Calu3 (cell line): ENCODE measurements around the gene FSTL5. TPM values are rescaled to one million over a fixed set of nuclear protein-coding genes. Genes with fewer than 3 reads are reported as not detected.

Source experiments
- BruUV-seq: library from RNA; stranded (reverse); fragments of 400-500 nt; replicated peaks from 2 replicates; lab custom pipeline; 2021; lab: Mats Ljungman, UMichigan
- CTCF ChIA-PET: fragments of 300-600 bp; sonication (Branson Sonifier 250); formaldehyde crosslinking; loops from one replicate; lab custom pipeline; 2022; ENCODE audit warnings: antibody characterized with exemption; lab: Charles Lee
- DNase-seq: peaks from one replicate; pipeline ENCODE4 v3.0.0; 2022
- H3K27ac Mint-ChIP-seq: one replicate; pipeline ENCODE4 v1.8.0; 2022; ENCODE audit warnings: mixed read lengths; ENCODE audit not compliant: unreplicated experiment
- H3K27me3 Mint-ChIP-seq: one replicate; pipeline ENCODE4 v1.8.0; 2022; ENCODE audit warnings: mixed read lengths; ENCODE audit not compliant: unreplicated experiment
- H3K36me3 Mint-ChIP-seq: one replicate; pipeline ENCODE4 v1.8.0; 2022; ENCODE audit warnings: mild to moderate bottlenecking, moderate library complexity, mixed read lengths; ENCODE audit not compliant: insufficient read depth, unreplicated experiment
- H3K4me1 Mint-ChIP-seq: one replicate; pipeline ENCODE4 v1.8.0; 2022; ENCODE audit warnings: mild to moderate bottlenecking, low read depth, mixed read lengths; ENCODE audit not compliant: unreplicated experiment
- H3K4me3 Mint-ChIP-seq: one replicate; pipeline ENCODE4 v1.8.0; 2022; ENCODE audit warnings: mild to moderate bottlenecking, low read depth, moderate library complexity, mixed read lengths; ENCODE audit not compliant: unreplicated experiment
- H3K9me3 Mint-ChIP-seq: one replicate; pipeline ENCODE4 v1.8.0; 2022; ENCODE audit warnings: low read depth, mixed read lengths; ENCODE audit not compliant: unreplicated experiment
- intact Hi-C: fragments of 100-400 bp; cut with micrococcal nuclease; formaldehyde crosslinking; loops from one replicate; pipeline ENCODE4 v1.10.0; 2022; ENCODE audit not compliant: unreplicated experiment
- total RNA-seq: library from RNA; stranded (reverse); gene quantifications from 2 replicates; pipeline ENCODE4 v1.2.3, GENCODE V29; 2022
- TF ChIP-seq, protein P1 (sequence below): fragments of 200-600 bp; IDR thresholded peaks from one replicate; pipeline ENCODE4 v1.8.0; 2022; ENCODE audit warnings: antibody characterized with exemption; ENCODE audit not compliant: unreplicated experiment

Gene FSTL5
- total RNA-seq, 1 experiment from 2014 or later: not detected

DNA sequence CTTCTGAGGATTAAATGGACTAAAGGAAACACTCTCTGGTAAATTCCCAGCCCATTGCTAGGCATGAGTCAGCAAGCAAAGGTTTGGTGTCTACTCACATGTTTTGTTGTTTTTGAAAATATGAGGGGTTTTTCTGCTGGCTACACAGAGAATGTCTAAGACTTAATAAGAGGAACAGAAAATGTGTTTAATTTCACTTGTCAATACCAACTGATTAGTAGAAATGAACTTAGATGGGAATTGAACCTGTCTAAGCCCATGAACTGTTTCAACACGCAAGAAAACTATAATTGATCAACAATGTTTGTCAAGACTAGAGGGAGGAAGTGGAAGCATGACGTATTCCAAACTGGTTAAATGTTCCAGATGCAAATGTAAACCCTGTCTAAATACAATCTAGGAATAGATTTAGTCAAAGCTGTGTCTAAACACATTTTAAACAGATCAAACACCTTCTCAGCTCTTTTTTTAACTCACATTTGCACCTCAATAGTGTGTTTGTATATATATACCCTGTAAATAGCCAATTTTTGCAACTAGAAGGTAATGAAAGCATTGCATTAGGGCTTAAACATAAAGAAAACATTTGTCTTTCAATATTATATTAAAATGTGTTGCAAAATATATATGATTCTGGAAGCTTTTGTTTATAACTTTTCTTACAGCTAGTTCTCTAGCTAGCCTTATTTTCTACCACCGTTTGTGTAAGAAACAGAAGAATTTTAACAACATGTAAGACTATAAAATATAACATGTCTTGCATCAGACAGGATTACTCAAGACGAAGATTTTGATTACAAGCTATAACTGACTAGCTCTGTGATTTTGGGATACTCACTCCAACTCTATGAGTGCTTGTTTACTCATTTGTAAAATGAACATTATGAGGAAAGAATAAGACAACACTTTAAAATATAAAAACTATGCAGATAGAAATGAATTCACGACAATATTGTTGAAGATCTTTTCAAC is 607.8 kb downstream of the FSTL5 start:
- CTCF ChIA-PET: interaction anchor here (0.5 kb wide), 1 partner anchor 308 kb away, joined by 4 read pairs; no protein-coding TSS in a partner anchor
- BruUV-seq: no TSS peak
- Mint-ChIP-seq H3K27ac (no peak overlapping the region), H3K36me3 (no peaks in the 10 kb centered on the region), H3K27me3 (no peaks in the 10 kb centered on the region), H3K4me1 (no peaks in the 10 kb centered on the region), H3K9me3 (no peaks in the 10 kb centered on the region), H3K4me3 (no peak overlapping the region)
- intact Hi-C loops: no loop called here
- no peak for DNase-seq
- TF ChIP-seq, protein P1, sequence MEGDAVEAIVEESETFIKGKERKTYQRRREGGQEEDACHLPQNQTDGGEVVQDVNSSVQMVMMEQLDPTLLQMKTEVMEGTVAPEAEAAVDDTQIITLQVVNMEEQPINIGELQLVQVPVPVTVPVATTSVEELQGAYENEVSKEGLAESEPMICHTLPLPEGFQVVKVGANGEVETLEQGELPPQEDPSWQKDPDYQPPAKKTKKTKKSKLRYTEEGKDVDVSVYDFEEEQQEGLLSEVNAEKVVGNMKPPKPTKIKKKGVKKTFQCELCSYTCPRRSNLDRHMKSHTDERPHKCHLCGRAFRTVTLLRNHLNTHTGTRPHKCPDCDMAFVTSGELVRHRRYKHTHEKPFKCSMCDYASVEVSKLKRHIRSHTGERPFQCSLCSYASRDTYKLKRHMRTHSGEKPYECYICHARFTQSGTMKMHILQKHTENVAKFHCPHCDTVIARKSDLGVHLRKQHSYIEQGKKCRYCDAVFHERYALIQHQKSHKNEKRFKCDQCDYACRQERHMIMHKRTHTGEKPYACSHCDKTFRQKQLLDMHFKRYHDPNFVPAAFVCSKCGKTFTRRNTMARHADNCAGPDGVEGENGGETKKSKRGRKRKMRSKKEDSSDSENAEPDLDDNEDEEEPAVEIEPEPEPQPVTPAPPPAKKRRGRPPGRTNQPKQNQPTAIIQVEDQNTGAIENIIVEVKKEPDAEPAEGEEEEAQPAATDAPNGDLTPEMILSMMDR: no peak

DNA sequence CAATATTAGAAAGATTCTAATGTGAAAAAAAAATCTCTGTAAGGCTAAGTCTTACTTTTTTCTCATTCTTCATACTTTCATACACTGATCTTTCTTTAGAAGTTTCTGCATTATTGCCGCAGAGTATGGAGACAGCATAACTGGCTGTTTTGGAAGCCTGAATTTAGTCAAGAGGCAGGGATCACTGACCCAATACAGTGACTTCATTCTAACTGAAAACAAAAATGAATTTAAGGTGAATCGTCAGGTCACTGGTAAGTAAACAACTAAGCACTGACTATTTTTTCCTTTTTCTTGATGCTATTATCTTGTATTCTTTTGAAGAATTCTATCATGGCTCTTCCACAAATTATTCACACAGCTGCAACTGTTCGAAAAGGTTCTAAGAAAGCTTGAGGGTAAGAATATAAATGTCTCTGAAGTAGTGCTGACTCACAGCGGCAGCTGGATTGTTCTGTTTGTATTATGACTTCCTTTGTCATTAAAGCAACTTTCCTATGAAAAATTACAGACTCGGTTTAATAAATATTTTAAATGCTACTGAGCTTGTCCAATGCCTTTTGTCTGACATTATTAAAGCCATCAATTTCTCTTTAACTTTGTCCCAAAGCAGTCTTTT is 609.3 kb downstream of the FSTL5 start:
- H3K36me3 Mint-ChIP-seq: no peaks in the 10 kb centered on the region
- TF ChIP-seq, protein P1: no peak
- DNase-seq: no peak
- H3K27ac Mint-ChIP-seq: no peak overlapping the region
- no peak overlapping the region for H3K4me3 Mint-ChIP-seq
- H3K9me3 Mint-ChIP-seq: no peaks in the 10 kb centered on the region
- H3K27me3 Mint-ChIP-seq: no peaks in the 10 kb centered on the region
- CTCF ChIA-PET: no interaction called here
- no peaks in the 10 kb centered on the region for H3K4me1 Mint-ChIP-seq
- intact Hi-C loops: no loop called here
- no TSS peak for BruUV-seq

DNA sequence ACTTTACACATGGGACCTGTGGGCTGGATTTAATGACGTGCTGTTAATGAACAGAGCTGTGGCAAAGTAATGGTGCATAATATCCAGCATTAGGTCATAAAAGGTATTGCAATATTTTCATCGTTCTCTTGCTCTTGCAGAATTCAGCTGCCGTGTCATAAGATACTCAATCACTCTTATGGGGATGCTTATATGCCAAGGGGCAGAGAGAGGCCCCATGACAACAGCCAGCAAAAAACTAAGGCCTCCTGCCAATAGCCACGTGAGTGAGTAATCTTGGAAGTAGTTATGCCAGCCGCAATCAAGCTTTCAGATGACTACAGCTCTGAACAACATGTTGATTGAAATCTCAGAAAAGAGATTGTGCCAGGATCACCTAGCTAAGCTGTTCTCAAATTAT is 616.9 kb downstream of the FSTL5 start:
- intact Hi-C loops: no loop called here
- CTCF ChIA-PET: no interaction called here
- no peak overlapping the region for H3K27ac Mint-ChIP-seq
- BruUV-seq: no TSS peak
- H3K27me3 Mint-ChIP-seq: no peaks in the 10 kb centered on the region
- no peak for DNase-seq
- no peaks in the 10 kb centered on the region for H3K9me3 Mint-ChIP-seq
- H3K4me1 Mint-ChIP-seq: no peaks in the 10 kb centered on the region
- no peak overlapping the region for H3K4me3 Mint-ChIP-seq
- TF ChIP-seq, protein P1: no peak
- H3K36me3 Mint-ChIP-seq: no peaks in the 10 kb centered on the region

DNA sequence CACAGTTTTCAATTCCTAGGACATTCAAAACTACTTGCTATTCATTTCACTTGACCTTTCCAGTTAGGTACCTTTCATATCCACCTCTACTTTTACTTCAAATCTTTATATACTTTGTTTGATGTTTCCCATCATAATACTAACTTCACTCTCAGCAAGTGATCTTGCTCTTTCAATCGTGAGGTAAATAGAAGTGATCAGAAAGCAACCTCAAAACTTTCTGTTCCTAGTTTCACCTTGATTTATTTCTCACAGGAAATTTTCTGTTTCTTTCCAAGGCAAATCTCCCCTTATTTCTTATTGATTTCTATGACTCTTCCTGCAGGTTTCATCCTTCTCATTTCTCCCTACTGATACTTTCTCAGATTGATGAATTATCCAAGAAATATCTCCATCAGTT is 623.5 kb downstream of the FSTL5 start:
- CTCF ChIA-PET: no interaction called here
- Mint-ChIP-seq H3K9me3 (no peaks in the 10 kb centered on the region), H3K4me1 (no peaks in the 10 kb centered on the region), H3K4me3 (no peak overlapping the region), H3K27me3 (no peaks in the 10 kb centered on the region), H3K27ac (no peak overlapping the region), H3K36me3 (no peaks in the 10 kb centered on the region)
- intact Hi-C loops: no loop called here
- no TSS peak for BruUV-seq
- TF ChIP-seq, protein P1: no peak
- DNase-seq: no peak
